ENCODE measurements around the gene BSND.
"Not testable (repeated sequence)": the region's sequence is repeated elsewhere in the genome, so short reads cannot be mapped to it uniquely, and the experiment has no call there.

The BSND gene

GRCh38 chr1:54998677-54999076 is at the start of gene BSND:
Gene BSND, plus strand, starts transcription at chr1:54998933. Its CDS starts 254 bp downstream, at chr1:54999187.
- no peak for DNase-seq

DNA sequence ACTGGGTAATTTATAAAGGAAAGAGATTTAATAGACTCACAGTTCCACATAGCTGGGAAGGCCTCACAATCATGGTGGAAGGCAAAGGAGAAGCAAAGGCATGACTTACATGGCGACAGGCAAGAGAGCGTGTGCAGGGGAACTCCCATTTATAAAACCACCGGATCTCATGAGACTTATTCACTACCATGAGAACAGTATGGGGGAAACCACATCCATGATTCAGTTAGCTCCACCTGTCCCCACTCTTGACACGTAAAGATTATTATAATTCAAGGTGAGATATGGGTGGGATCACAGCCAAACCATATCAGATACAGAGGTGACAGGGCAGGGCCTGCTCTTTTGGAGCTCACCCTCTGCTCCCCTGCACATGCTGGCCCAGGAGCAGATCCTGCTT is 49.7 kb upstream of the BSND start:
- DNase-seq: no peak

DNA sequence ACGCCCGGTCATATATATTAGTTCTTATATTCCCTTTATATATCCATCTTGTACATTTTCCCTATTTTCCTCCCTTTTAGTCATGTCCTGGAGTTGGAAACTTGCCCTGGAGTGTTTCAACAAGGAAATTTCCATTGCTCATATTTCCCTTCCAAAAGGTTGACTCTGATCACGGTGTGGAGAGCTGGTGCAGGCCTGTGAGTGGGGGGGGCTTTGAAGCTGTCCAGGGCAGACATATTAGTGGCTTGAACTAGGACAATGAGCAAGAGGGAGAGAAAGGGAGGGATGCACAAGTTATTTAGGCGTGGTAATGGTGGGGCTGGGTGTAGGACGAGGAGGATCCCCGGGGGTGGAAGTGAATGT is 48.7 kb upstream of the BSND start:
- DNase-seq: no peak

- peak; percentile 29 for DNase-seq
These were observed 48.2 kb upstream of the BSND start for GRCh38 chr1:54950369-54951163.

- DNase-seq: no peak
These were observed 46.9 kb upstream of the BSND start for GRCh38 chr1:54951810-54952226.

DNA sequence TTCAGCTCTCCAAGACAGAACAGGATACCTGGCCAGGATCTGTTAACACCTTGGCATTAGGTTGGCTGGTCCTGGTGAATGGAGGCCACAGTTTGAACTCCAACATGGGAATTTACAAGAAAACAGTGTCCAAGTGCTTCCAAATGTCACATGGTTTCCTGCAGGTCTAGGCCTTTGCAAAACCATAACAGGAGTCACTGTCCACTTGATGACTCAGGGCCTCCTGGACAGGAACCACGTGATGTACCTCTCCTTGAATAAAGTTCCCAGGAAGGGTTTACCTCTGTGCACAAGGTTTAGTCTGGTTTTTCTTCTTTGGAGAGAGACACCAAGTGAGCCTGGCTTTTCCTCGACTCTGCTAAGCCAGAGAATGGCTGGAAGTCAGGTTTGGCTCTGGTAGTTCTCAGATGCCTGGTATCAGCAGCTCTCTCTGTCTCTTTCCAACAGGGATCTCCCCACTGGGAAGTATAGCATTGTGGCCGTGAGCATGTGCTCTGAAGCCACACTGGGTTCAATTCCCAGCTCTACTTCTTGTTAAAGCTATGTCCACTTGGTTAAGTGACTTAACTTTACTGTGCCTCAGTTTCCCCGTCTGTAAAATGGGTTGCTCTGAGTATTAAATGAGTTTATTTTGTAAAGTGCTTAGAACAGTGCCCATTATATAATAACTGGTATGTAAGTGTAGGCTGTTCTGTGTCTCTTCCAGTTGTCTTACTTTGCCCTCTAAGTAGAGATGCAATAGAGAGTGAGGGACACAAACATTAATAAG is 45.6 kb upstream of the BSND start:
- no peak for DNase-seq

DNA sequence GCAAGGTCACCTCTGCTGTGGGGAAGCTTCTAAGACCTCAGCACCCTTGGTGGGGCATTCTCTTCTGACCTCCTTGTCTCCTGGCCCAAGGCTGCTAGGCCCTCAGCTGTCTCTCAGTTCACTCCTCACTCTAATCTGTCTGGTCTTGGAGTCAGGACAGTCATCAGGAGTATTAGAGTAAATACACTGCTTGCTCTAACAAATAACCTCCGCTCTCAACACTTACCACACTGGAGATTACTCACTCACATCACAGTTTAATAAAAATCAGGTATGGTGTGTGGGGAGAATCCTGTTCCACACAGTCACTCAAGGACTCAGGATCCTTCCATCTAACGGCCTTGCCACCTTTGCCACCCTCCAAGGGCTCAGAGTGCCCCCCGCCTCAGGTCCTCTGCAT is 44.9 kb upstream of the BSND start:
- DNase-seq: no peak

- DNase-seq: no peak
These were observed 43.4 kb upstream of the BSND start for GRCh38 chr1:54955359-54955758.

- no peak for DNase-seq
These were observed 42.0 kb upstream of the BSND start for GRCh38 chr1:54956726-54957125.

GRCh38 chr1:54959241-54959640 is 39.5 kb upstream of the BSND start:
- no peak for DNase-seq

- no peak for DNase-seq
These were observed 35.9 kb upstream of the BSND start for GRCh38 chr1:54962612-54963395.

- not testable (repeated sequence) for DNase-seq
These were observed 34.9 kb upstream of the BSND start for GRCh38 chr1:54963829-54964228.

DNA sequence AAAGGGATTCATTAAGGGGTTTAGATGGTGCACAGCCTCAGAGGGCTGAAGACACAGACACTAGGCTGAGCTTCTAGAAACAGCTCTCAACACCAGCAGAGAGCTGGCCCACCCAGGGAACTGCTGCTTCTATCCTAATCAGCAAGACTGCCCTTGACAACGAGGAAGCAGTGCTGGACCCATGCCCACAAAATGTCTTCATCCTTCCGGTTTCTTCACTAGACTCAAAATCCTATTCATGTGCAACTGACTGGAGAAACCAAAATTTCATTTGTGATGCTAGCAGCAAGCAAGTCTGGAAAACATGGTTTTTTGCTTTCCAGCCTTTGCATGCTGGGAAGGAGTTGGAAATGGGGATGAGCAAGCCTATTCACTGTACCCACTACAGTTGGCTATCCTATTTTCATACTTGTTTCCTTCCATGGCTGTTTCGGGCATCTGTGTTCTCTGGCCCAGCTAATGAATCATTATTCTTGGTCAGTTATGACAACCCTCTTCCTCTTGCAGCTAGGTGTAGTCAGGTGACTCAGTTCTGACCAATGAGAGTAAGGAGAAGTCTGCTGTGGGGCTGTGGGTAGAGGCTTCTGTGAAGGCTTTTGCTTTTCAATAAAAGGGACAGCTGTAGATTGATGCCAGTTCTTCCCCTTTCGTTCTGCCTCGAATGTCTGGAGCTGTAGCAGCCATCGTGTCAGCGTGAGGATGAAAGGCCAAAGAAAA is 33.0 kb upstream of the BSND start:
- DNase-seq: peak; percentile 21

DNA sequence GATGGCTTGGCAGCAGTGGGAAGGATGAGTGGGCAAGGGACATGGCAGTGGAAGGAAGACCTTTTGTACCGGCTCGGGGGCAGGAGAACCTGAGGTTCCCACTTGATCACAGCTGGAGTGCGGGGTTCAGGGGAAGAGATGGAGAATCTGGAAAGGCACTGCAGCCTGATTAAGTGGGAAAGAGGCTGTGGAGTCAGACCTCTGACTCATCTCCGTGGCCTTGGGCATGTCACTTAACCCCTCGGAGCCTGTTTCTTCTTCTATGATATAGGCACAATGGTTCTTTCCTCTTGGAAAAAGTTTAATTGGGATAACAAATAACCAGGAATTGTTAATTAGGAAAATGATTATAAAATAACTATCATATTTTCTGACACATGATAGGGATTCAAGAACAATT is 31.4 kb upstream of the BSND start:
- DNase-seq: no peak

DNA sequence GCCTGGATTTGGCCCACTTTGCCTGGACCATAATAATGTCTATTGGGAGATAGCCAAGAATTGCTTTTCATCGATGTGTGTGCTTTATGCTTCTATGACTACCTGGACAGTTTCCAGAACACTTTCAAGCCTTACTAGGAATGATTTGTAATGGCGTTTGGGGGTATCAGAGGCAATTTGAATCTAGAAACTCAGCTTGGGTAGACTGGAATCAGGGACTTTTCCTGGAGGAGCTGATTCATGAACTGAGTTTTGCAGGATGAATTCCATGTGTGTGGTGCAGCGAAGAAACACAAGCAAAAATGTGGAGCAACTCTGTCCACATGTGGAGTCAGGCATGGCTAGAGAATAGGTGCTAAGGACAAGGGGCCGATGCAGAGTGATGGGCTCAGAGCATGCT is 30.2 kb upstream of the BSND start:
- no peak for DNase-seq

GRCh38 chr1:54969879-54970278 is 28.9 kb upstream of the BSND start:
- DNase-seq: no peak

DNA sequence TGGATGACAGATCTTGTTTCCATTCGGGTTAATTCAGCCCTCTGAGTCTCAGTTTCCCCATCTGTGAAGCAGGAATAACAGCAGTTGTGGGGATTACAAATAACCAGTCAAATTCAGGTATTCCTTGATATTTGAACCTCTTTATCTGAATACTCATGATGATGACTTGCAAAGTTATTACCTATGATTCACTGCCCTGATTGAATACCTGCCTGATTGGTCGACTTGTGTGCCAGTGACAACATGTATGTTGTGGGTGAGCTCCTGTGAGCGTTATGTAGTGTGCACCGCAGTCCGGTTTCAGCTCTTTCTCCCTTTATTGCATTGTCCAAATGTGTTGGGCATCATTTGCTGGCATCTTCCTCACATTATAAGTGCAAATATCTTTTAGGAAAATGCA is 27.8 kb upstream of the BSND start:
- DNase-seq: no peak

GRCh38 chr1:54971317-54971791 is 27.4 kb upstream of the BSND start:
- no peak for DNase-seq

- no peak for DNase-seq
These were observed 26.3 kb upstream of the BSND start for GRCh38 chr1:54972436-54972835.

DNA sequence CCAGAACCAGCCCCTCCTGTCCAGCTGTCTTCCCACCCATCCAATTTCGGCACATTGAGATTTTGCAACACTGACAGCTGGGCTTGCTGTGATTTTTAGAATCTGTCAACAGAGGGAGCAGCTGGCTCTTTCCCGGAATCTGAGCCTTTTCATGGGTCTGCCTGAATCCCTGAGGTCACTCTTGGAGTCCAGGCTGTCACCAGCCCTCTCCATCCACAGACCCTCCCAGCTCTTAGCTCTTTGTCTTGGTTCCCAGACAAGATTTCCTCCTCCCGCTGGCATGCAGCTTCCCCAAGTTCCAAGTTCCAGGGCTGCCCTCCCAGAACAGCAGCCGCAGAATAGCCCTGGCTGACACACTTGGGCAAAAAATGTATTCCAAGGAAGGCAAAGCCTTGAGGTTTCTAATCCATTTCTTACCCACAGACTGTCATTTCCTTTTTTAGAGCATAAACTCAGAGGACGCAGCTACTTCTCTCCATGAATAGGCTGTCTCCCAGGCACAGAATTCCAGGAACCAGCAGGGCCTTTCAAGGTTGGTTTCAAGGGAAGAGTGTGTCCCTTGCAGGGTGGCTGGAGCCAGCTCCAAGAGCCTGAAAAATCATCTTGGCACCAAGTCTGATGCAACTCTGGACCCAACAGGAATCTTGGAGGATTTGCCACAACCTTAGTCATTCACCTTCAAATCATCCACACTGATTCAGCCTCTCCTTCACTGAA is 25.4 kb upstream of the BSND start:
- DNase-seq: no peak

DNA sequence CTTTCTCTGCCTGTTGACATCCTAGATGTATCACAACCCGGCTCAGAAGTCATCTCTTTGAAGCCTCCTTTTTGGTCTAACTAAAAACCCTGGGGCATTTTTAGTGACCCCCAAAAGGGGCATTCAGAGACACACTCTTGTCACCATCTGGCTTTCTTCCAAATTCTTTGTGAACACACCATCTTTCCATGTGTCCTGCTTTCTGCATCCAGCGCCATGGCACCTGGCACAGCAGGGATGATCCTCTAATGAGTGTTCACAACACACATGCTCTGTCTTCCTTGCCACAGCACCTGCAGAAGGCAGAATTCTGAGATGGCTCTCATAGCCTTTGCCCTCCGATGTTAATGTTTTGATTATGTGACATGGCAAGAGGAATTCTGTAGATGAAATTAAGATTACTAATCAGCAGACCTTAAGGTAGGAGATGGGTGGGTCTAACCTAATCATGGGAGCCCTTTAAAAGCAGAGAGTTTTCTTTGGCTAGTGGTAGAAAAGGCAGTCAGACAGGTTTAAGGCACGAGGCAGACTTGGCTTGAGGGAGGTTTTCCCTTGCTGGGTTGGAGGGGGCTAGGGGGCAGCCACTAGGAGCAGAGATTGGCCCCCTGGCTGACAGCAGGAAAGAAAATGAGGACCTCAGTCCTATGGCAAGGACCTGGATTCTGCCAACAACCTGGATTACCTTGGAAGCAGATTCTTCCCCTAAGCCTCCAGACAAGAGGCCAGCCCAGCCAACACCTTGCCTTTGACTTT is 23.2 kb upstream of the BSND start:
- no peak for DNase-seq

All from KG1 (cell line).